ENCODE measurements around the gene UTF1. TPM values are rescaled to one million over a fixed set of nuclear protein-coding genes. Genes with fewer than 3 reads are reported as not detected.

Gene UTF1
- total RNA-seq, 4 donors from 2014 or later: not detected

GRCh38 chr10:133199992-133200611 is 29.9 kb upstream of the UTF1 start:
- 36 to 73% methylated on average over 5 to 11 of the region's 38 CpGs for WGBS, 2 donors
- no peaks in the 10 kb centered on the region for H3K4me1 ChIP-seq
- no peak for DNase-seq
- H3K4me3 ChIP-seq (replicated peaks in 1 of 3): no peak overlapping the region
- H3K27ac ChIP-seq: no peak overlapping the region
- H3K36me3 ChIP-seq: no peaks in the 10 kb centered on the region
- H3K27me3 ChIP-seq: no peaks in the 10 kb centered on the region
- TF ChIP-seq CTCF (IDR thresholded peaks at IDR 0.05): no peak
- no peak for TF ChIP-seq POLR2A (IDR thresholded peaks at IDR 0.05)
- no peaks in the 10 kb centered on the region for H3K9me3 ChIP-seq
- intact Hi-C loops (cut with DNase I): no loop called here

- Histone ChIP-seq H3K36me3 (no peaks in the 10 kb centered on the region), H3K27me3 (no peaks in the 10 kb centered on the region), H3K4me3 (replicated peaks in 1 of 3) (no peak overlapping the region), H3K4me1 (no peaks in the 10 kb centered on the region), H3K27ac (no peak overlapping the region), H3K9me3 (no peaks in the 10 kb centered on the region)
- 94 to 100% methylated on average over 4 to 7 of the region's 15 CpGs for WGBS, 2 donors
- TF ChIP-seq POLR2A (IDR thresholded peaks at IDR 0.05): no peak
- no peak for TF ChIP-seq CTCF (IDR thresholded peaks at IDR 0.05)
- no peak for DNase-seq
- intact Hi-C loops (cut with DNase I): no loop called here
These were observed 29.4 kb upstream of the UTF1 start for GRCh38 chr10:133200621-133201031.

GRCh38 chr10:133201151-133201947 is 28.7 kb upstream of the UTF1 start:
- DNase-seq: no peak
- no peak overlapping the region for H3K4me3 ChIP-seq (replicated peaks in 1 of 3)
- H3K9me3 ChIP-seq: no peaks in the 10 kb centered on the region
- WGBS, 2 donors: 91 to 93% methylated on average over 40 to 51 of the region's 57 CpGs
- H3K36me3 ChIP-seq: no peaks in the 10 kb centered on the region
- no peaks in the 10 kb centered on the region for H3K4me1 ChIP-seq
- TF ChIP-seq CTCF (IDR thresholded peaks at IDR 0.05) (no peak), POLR2A (IDR thresholded peaks at IDR 0.05) (no peak)
- H3K27ac ChIP-seq: no peak overlapping the region
- intact Hi-C loops (cut with DNase I): no loop called here
- no peaks in the 10 kb centered on the region for H3K27me3 ChIP-seq

- no peaks in the 10 kb centered on the region for H3K36me3 ChIP-seq
- intact Hi-C loops (cut with DNase I): no loop called here
These were observed 27.9 kb upstream of the UTF1 start for GRCh38 chr10:133201948-133202725.

More at GRCh38 chr10:133201948-133202725, 27.9 kb upstream of the UTF1 start:
- Histone ChIP-seq H3K4me3 (replicated peaks in 1 of 3) (no peak overlapping the region), H3K4me1 (no peaks in the 10 kb centered on the region), H3K27ac (no peak overlapping the region), H3K27me3 (no peaks in the 10 kb centered on the region), H3K9me3 (no peaks in the 10 kb centered on the region)
- no peak for DNase-seq
- no peak for TF ChIP-seq POLR2A (IDR thresholded peaks at IDR 0.05)
- TF ChIP-seq CTCF (IDR thresholded peaks at IDR 0.05): no peak
- WGBS, 2 donors: 60 to 82% methylated on average over 1 to 10 of the region's 29 CpGs
